HG02981 (cell line): ENCODE measurements around the gene INO80D.
"Not testable (repeated sequence)": the region's sequence is repeated elsewhere in the genome, so short reads cannot be mapped to it uniquely, and the experiment has no call there.

ENCODE experiments used
- ATAC-seq: cut with Tn5 transposase; IDR thresholded peaks from one replicate; pipeline ENCODE4 v1.9.1; 2021; ENCODE audit warnings: mild to moderate bottlenecking, moderate library complexity; ENCODE audit not compliant: unreplicated experiment

INO80D gene

DNA sequence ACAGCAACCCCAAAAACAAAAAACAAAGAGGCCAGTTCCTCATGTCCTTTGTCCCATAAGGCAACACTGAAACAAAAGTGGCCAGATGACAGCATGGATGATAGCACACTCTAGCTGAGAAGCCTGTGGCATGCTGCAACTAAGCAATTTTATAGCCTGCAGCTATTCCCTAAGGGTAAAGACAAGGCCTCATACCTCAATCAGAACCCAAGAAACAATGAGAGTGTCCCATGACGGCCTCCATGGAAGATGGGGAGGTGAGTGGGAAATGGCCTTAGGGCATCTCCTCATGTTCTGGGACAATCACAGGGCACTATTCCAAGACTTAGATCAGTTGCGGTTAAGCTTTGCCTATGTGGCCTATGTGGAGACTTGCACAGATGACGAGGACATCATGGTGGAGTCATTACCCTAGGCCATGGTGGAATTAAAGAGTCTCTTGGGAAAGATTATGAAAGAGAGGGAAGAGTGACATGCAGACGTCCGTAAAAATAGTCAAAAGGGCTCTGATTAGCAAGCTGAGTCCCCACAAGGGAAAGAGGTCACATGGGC is 103.1 kb downstream of the INO80D start:
- no peak for ATAC-seq

DNA sequence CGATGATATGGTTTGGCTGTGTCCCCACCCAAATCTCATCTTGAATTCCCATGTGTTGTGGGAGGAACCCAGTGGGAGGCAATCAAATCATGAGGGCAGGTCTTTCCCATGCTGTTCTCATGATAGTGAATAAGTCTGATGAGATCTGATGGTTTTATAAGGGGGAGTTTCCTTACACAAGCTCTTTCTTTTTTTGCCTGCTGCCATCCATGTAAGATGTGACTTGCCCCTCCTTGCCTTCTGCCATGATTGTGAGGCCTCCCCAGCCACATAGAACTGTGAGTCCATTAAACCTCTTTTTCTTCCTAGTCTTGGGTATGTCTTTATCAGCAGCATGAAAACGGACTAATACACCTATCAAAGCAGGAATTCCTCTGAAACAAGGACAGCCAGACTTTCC is 107.2 kb downstream of the INO80D start:
- ATAC-seq: not testable (repeated sequence)

DNA sequence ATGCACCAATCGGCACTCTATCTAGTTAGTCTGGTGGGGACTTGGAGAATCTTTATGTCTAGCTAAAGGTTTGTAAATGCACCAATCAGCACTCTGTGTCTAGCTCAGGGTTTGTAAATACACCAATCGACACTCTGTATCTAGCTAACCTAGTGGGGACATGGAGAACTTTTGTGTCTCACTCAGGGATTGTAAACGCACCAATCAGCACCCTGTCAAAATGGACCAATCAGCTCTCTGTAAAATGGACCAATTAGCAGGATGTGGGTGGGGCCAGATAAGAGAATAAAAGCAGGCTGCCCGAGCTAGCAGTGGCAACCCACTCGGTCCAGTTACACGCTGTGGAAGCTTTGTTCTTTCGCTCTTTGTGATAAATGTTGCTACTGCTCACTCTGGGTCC is 108.3 kb downstream of the INO80D start:
- not testable (repeated sequence) for ATAC-seq

DNA sequence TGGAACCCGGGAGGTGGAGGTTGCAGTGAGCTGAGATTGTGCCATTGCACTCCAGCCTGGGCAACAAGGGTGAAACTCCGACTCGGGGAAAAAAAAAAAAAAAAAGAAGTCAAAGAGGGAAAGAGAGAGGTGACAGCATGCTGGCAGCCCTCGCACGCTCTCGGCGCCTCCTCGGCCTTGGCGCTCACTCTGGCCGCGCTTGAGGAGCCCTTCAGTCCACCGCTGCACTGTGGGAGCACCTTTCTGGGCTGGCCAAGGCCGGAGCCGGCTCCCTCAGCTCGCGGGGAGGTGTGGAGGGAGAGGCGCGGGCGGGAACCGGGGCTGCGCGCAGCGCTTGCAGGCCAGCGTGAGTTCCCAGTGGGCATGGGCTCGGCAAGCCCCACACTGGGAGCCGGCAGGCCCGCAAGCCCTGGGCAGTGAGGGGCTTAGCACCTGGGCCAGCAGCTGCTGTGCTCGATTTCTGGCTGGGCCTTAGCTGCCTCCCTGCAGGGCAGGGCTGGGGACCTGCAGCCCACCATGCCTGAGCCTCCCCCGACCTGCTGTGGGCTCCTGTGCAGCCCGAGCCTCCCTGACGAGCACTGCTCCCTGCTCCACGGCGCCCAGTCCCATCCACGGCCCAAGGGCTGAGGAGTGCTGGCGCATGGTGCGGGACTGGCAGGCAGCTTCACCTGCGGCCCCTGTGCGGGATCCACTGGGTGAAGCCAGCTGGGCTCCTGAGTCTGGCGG is 108.9 kb downstream of the INO80D start:
- not testable (repeated sequence) for ATAC-seq

DNA sequence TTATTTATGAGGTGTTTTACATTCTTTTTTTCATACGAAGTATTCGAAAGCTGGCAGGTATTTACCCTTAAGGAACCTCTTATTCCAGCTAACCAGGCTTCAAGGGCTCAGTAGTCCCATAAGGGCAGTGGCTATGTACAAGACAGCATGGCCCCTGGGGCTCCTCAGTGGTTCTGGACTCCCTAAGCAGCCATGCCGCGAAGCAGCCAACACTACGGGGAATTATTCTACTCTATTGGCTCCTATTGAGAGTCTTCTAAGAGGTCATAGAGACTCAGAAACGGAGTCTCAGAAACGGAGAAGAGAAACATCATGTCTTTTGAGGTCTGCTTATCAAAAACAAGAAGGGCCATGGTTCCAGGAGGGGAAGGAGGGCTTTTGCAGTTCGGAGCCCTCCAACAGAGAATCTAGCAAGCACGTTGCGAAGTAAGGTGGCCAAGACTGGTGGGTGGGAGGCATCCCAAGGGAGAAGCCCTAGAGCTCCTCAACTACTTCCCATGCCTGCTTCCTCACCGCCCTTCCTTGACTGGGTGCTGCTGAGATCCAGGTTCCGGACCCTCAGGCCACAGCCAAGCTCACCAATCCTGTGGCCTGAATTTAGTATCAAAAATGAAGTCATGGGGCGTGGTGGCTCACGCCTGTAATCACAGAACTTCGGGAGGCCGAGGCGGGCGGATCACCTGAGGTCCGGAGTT is 109.7 kb downstream of the INO80D start:
- no peak for ATAC-seq

DNA sequence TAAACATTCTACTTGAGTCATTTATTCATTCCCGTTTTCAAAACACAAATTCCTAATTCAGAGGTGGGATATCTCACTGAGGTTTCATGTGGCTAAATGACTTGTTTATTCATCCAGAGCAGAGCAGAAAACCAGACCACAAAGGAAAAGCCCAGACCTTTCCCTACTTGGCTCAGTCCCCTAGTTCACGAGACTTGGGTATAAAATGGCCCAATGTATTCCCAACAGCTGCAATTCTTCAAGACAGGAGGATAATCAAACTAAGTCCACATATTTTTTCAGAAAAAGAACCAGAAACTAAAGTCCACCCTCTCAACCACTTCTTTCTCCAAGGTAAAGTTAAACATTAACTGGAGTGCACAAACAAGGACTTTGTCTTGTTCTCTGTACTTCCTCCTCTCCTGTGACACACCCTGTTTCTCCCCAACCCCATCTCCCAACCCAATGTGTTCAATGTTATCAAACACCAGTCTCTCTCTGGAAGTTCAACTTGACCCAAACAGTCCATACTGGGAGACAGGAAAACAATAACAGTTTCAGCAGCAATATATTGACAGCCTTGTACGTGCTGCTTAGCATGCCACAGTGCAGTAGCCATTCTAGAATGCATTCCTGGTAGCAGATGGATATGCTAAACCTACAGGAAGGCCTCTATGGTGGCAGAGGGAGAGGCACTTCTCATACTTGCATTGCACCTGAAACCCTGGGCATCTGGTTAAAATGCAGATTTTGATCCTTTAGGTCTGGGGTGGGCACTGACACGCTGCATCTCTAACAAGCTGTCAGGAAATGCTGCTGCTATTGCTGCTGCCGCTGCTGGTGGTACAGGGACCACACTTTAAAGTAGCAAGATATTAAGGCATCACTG is 110.7 kb downstream of the INO80D start:
- ATAC-seq: peak; percentile 67

DNA sequence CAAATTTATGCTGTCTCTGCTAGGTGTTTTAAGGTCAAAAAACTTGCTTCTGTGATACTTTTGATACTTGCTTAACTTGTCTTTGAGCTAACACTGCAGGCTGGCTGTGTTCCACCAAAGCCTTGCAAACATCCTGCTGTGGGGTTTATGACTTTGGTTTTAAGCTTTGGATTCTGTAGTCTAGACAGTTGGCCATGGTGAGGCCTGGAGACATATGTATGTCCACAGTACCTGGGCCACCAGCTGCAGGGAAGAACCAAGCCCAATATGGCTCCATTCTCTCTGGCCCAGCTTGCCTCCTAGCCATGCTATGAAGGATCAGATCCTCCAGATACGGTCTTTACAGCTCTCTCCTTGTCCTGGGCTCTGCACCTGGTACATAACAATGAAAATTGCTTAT is 113.9 kb downstream of the INO80D start:
- no peak for ATAC-seq

DNA sequence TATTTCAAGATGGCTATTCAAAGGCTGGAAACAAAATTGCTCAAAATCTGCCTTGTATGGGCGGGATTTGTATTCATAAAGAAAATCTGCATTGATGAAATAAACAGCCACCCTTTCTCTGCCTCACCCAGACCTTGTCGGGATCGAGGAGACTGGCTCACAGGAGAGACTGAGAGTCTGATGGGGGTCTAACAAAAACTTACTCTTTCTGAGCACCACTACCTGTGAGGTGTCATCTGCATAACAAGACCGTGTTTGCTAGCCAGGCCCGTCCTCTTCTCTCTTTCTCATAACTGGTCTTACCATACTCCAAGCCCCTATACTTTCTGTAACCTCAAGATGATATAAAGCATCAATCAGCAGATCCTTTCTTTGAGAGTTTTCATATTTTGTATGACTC is 115.6 kb downstream of the INO80D start:
- no peak for ATAC-seq

DNA sequence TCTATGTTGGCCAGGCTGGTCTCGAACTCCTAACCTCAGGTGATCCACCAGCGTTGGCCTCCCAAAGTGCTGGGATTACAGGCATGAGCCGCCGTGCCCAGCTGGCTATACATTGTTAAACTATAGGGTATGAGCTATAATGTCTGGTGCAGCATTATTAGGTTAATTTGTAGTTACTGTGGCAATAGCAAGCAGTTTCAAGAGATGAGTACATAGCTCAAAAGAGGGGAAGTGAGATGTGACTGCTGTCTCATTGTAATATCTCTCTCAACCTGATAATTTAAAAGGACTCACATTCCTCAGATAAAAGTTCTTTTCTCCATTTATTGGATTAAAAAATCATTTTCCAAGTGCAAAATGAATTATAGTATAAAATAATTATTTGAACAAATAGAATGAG is 116.4 kb downstream of the INO80D start:
- no peak for ATAC-seq

DNA sequence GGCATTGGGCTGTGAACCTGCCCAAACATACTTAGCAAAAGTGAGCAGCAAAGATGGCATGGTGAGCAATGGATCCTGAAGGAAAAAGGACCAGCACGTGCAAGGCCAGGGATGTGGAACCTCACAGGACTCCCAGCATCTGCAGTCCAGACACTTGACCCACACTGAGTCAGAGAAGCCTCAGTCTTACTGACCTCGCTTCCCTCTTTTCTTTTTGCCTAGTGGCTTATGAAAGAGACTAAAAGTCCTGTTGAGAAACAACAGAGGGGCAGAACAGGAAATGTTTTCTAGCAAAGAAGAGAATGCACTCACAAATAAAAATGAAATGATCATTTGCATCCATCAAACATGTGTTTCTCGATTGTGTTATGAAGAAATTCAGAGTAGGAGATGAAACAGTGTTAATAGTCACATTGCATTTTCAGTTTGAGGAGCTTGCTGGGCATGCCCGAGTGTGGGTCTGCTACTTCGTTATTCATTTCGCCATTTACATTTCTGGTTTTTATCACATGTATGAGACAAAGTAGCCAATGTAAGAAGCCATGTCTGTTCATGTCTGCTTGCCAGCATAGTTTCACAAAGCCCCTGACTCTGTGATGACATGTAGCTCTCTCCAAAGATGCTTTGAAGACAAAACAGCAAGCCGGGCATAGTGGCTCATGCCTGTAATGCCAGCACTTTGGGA is 118.4 kb downstream of the INO80D start:
- ATAC-seq: no peak

DNA sequence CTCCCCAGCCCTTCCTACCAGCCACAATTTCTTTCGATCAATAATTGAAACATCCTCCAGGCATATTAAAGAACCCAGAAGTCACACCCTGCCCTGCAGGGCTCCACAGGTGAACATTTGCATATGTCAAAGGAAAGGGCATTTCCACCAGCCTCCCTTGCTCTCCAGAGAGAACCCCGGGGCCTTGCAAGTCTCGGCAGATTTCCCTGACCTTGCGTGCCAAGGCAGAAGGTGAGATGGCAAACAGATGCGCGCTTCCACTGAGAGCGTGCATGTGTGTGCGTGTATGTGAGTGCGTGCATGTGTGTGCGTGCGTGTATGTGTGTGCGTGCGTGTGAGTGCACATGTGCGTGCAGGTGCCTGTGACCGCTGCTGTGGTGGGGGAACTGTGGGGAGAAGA is 120.3 kb downstream of the INO80D start:
- ATAC-seq: no peak

DNA sequence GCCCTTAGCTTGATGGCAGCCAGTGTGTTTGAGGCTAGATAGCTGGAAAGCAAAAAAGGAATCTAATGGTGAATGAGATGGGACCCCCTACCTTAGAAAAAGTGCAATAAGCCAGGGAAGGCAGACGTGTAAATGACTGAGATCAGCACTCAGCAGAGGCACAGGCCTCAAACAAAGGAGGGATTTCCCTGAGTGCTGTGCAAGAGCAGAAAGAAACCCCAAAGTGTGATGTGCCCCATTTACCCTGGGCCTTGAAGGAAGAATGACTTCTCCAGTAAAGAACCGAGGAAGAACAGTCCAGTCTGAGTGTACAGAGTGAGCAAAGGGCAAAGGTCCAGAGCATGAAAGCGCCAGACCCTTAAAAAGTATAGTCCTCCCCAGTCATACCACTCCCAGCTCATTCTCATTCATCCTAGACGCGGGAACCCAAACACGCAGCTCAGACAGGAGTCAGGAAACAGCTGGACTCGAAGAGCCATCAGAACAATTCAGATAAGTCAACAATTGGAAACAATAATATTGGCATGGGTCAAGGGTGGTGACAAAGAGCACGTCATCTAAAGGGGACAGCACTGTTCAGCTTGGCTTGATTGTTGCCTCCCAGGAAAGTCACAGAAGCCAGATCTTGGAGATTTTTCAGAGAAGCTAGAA is 121.7 kb downstream of the INO80D start:
- no peak for ATAC-seq

DNA sequence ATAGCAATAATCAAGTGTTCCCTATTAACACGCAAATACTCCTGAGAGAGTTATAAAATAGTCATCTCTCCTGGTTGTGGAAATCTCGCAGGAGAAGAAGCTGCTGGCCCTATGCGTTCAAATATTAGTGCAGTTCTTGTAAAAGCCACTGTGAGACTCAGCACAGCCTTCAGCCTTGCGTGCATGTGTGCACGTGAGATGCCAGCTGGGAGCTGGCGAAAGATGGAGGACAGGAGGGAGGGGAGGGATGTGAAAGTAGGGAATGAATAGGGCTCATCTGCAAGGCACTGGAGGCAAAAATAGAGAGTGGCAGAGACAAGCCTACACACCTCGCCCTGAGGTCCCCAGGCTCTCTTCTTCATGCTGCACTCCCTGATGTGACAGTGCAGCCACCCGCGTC is 126.5 kb downstream of the INO80D start:
- no peak for ATAC-seq

DNA sequence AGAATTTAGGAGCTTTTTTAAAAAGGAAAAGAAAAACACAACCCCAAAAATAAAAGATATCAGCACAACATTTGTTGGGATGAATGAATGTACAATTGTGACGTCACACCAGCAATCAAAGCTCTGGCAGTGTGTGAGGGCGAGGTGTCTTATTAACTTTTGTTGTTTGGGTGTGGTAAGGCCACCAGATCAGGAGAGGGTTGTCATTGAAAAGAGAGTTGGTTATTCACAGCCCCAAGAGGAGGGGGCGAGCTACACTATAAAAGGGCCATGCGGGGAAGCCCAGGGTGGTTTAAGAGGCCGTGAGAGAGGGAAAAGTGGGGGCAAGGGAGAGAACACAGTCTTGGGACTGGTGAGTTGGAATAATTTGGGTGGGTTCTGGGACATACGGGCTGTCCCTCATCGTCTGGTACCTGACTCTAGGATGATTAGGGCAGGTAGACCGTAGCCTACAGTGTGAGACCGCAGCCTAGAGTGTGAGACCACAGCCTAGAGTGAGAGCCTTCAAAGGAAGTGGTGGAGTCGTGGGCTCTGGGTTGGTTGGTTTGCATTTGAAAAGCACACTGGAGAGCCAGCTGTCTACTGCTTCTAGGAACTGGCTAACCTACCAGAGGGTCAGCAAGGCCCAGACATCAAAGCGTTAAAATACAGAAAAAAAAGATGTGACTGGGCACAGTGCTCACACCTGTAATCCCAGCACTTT is 128.4 kb downstream of the INO80D start:
- ATAC-seq: no peak

DNA sequence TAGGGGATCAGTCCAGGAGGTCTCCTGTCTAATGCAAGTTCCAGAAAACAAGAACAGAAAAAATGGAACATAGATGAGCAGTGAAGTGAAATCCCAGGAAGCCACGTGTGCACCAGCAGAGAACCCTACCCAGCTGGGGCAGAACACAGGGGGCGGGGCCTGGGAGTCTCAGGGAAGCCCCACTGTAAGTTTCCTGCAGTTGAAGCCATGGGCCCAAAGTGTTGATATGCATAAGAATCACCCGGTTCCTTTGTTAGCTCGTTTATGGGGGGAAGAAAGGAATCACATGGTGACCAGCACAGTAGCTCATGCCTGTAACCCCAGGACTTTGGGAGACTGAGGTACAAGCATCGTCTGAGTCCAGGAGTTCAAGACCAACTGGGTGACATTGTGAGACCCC is 131.3 kb downstream of the INO80D start:
- no peak for ATAC-seq

DNA sequence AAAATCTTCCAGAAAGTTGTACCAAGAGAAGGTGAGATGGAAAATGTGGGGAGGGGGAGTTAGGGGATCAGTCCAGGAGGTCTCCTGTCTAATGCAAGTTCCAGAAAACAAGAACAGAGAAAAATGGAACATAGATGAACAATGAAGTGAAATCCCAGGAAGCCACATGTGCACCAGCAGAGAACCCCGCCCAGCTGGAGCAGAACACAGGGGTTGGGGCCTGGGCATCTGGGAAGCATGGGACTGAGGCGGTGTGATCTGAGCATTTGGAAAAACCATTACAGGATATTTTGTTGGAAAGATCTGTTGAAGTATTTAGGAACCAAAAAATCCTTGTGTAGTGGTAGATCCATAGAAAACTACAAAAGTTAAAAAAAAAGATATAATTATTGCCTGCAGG is 133.7 kb downstream of the INO80D start:
- no peak for ATAC-seq

DNA sequence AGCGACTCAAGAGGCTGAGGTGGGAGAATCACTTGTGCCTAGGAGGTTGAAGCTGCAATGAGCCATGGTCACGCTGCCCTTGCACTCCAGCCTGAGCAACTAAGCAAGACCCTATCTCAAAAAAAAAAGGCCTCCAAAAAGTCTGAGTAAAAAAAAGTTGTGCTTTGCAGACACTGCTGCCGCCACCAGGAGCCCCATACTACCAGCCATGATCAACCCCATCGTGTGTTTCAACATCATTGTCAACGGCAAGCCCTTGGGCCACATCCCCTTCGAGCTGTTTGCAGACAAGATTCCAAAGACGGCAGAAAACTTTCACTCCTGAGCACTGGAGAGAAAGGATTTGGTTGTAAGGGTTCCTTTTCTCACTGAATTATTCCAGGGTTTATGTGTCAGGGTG is 137.1 kb downstream of the INO80D start:
- no peak for ATAC-seq

DNA sequence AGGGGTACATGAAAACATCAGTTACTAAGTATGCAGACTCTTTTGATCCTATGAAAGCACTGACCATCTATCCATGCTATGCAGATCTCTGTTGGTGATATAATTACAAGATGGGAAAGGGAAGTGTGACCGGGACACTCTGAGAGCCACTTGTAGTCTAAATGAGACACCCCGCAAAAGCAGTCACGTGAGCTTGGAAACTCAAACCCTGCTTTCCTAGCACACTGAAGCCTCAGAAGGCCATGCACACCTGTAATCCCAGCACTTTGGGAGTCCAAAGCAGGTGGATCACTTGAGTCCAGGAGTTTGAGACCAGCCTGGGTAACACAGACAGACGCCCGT is 137.5 kb downstream of the INO80D start:
- ATAC-seq: no peak

DNA sequence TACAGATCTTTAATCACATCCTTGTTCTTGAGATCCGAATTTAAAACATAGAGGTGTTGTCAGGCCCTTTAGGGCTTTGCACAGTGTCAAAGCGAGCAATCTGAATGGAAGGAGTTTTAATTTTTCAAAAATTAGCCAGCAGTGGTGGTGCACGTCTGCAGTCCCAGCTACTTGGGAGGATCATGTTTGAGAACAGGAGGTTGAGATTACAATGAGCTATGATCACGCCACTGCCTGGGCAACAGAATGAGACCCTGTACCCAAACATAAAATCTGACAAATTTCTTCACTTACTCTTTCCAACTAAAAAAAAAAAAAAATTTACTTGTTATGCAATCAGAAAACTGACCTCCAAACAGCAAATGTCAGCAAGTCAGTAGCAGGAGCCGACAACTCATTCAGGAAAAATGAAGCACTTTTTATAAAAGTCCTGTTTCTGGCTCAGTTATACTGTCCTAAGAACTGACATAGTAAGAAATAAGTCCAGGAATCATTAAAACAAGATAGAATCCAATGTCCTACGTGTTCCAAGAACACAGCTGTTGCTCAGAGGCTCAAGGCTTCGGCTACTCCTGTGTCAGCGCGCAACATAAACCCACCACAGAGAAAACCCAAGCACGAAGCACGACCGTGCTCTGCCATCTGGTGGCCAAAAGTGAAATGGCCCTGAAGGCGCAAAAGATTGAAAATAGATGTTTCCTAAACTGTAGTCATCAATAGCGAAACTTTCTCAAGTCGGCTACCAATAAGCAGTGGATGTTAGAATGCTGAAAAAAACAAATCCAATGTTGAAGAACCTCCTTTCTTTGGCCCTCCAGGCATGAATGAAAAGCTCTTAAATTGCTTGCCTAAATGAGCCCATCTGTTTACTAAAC is 138.1 kb downstream of the INO80D start:
- peak; percentile 93 for ATAC-seq
